Nasal cavity respiratory epithelium epithelial cell of viscerocranial mucosa (primary cell): ENCODE data around the gene TAL1. TPM values are rescaled to one million over a fixed set of nuclear protein-coding genes. Genes with fewer than 3 reads are reported as not detected.

Experiments
- total RNA-seq: library from RNA; depleted of rRNA; stranded (reverse); fragments of >200 nt; gene quantifications from 2 replicates; pipeline ENCODE4 v1.2.3, GENCODE V29; 2014

The TAL1 gene
- total RNA-seq: under 0.01 TPM in 1 of 2 replicates, not detected in the other

GRCh38 chr1:47232187-47232874 is at the start of gene TAL1:
Gene TAL1 (minus strand): TSS chr1:47232225. CDS start chr1:47225888, 6,337 bp downstream.

GRCh38 chr1:47189844-47190508 is 42.0 kb downstream of the TAL1 start, which contains the start of gene PDZK1IP1:
Gene PDZK1IP1 (minus strand): TSS chr1:47190036. CDS start chr1:47189932, 104 bp downstream.

Other genes starting within 250 kb of the TAL1 start
- under 0.01 and 2.3 TPM in 2 replicates for gene CYP4X1, start 208.6 kb downstream of the TAL1 start, total RNA-seq
- gene CYP4Z1, start 165.0 kb downstream of the TAL1 start, total RNA-seq: 0.07 TPM in 1 of 2 replicates, not detected in the other
- not detected in 2 replicates for gene CYP4A22, start 94.8 kb downstream of the TAL1 start, total RNA-seq
- 0.68 and 12.2 TPM in 2 replicates for gene PDZK1IP1, start 42.2 kb downstream of the TAL1 start, total RNA-seq
- 1.0 and 1.4 TPM in 2 replicates for gene STIL, start 81.9 kb upstream of the TAL1 start, total RNA-seq
- gene CMPK1, start 101.6 kb upstream of the TAL1 start, total RNA-seq: 99.1 and 131 TPM in 2 replicates
- under 0.01 TPM in 1 of 2 replicates, not detected in the other for gene FOXE3, start 184.1 kb upstream of the TAL1 start, total RNA-seq
- gene FOXD2, start 205.8 kb upstream of the TAL1 start, total RNA-seq: under 0.01 and 0.07 TPM in 2 replicates